CD4-positive, alpha-beta T cell (primary cell): Measurements from ENCODE around the gene TMEFF2. TPM values are rescaled to one million over a fixed set of nuclear protein-coding genes. Genes with fewer than 3 reads are reported as not detected.

Experiments used
- ATAC-seq: fragments of 200-7000 bp; cut with Tn5 transposase; one replicate; pipeline ENCODE4 v1.10.0; 2022; ENCODE audit warnings: mild to moderate bottlenecking; ENCODE audit not compliant: poor library complexity
- CTCF ChIA-PET: fragments of 350-600 bp; sonication (Branson Sonifier 250); formaldehyde crosslinking; loops from one replicate; lab custom pipeline; 2021; ENCODE audit warnings: antibody characterized with exemption, inconsistent platforms; lab: Charles Lee
- POLR2A ChIA-PET: fragments of 350-600 bp; sonication (Branson Sonifier 250); formaldehyde crosslinking; loops from one replicate; lab custom pipeline; 2021; ENCODE audit warnings: antibody characterized with exemption, inconsistent platforms; lab: Charles Lee
- DNase-seq, 14 experiments: peaks; one replicate each; pipeline ENCODE4 v3.0.0-alpha.2; 2013 to 2020; ENCODE audit warnings: mixed read lengths in 2 of 14
- H3K27ac ChIP-seq, 2 donors: one replicate each; pipeline versions ENCODE4 v1.5.1 to v1.7.0; 2013; ENCODE audit warnings: low read length in 2 of 2, low read depth in 1 of 2, mild to moderate bottlenecking in 1 of 2
- H3K27me3 ChIP-seq, 2 experiments: 1 replicate in 1 of 2; 2 replicates in 1 of 2; pipeline versions ENCODE4 v1.6.1 to v1.7.0; 2013; ENCODE audit warnings: low read length in 2 of 2, control low read depth in 1 of 2, mild to moderate bottlenecking in 1 of 2, moderate library complexity in 1 of 2; ENCODE audit not compliant: insufficient read depth in 2 of 2, control insufficient read depth in 1 of 2
- H3K36me3 ChIP-seq: one replicate; pipeline ENCODE4 v1.6.1; 2013; ENCODE audit warnings: low read length, control low read depth; ENCODE audit not compliant: insufficient read depth
- H3K4me1 ChIP-seq: one replicate; pipeline ENCODE4 v1.6.1; 2013; ENCODE audit warnings: low read length, control low read depth; ENCODE audit not compliant: insufficient read depth
- H3K4me3 ChIP-seq: one replicate; pipeline ENCODE4 v1.5.1; 2013; ENCODE audit warnings: mild to moderate bottlenecking, low read length, moderate library complexity
- H3K9me3 ChIP-seq, 2 experiments: 1 replicate in 1 of 2; 2 replicates in 1 of 2; pipeline versions ENCODE4 v1.6.1 to v1.7.0; 2013; ENCODE audit warnings: low read length in 2 of 2, mild to moderate bottlenecking in 2 of 2, control low read depth in 1 of 2, moderate library complexity in 1 of 2; ENCODE audit not compliant: control insufficient read depth in 1 of 2, insufficient read depth in 1 of 2
- H3K27ac Mint-ChIP-seq: one replicate; pipeline ENCODE4 v1.8.0; 2020; ENCODE audit warnings: mixed read lengths
- H3K27me3 Mint-ChIP-seq: one replicate; pipeline ENCODE4 v1.8.0; 2021; ENCODE audit warnings: mixed read lengths
- H3K36me3 Mint-ChIP-seq: one replicate; pipeline ENCODE4 v1.8.0; 2021; ENCODE audit warnings: low read depth, mixed read lengths
- H3K4me1 Mint-ChIP-seq: one replicate; pipeline ENCODE4 v1.8.0; 2021; ENCODE audit warnings: low read depth, mixed read lengths
- H3K4me3 Mint-ChIP-seq: one replicate; pipeline ENCODE4 v1.8.0; 2020; ENCODE audit warnings: mild to moderate bottlenecking, mixed read lengths
- H3K9me3 Mint-ChIP-seq: one replicate; pipeline ENCODE4 v1.8.0; 2020; ENCODE audit warnings: mixed read lengths
- intact Hi-C, 2 experiments: fragments of 100-400 bp; cut with DNase I in 1 of 2; cut with micrococcal nuclease in 1 of 2; formaldehyde crosslinking; loops; one replicate each; pipeline versions ENCODE4 v1.15.1 to v1.9.0; 2023 to 2025; cut with DNase I, micrococcal nuclease
- total RNA-seq, 174 experiments: library from RNA in 2 of 174; stranded (reverse) in 2 of 174; gene quantifications; one replicate each; pipeline ENCODE4 v1.2.3 and lab custom pipeline; 2021 to 2026
- TF ChIP-seq, protein P1 (sequence below): fragments of 200-600 bp; IDR thresholded peaks from one replicate; pipeline ENCODE4 v1.8.0; 2022; ENCODE audit warnings: antibody characterized with exemption, mild to moderate bottlenecking

Gene TMEFF2
- total RNA-seq, 2 experiments from 2014 or later: not detected

GRCh38 chr2:192148620-192149321, 46.0 kb downstream of the TMEFF2 start:
- H3K4me1 ChIP-seq: no peaks in the 10 kb centered on the region
- H3K27me3 ChIP-seq: no peaks in the 10 kb centered on the region
- TF ChIP-seq, protein P1, sequence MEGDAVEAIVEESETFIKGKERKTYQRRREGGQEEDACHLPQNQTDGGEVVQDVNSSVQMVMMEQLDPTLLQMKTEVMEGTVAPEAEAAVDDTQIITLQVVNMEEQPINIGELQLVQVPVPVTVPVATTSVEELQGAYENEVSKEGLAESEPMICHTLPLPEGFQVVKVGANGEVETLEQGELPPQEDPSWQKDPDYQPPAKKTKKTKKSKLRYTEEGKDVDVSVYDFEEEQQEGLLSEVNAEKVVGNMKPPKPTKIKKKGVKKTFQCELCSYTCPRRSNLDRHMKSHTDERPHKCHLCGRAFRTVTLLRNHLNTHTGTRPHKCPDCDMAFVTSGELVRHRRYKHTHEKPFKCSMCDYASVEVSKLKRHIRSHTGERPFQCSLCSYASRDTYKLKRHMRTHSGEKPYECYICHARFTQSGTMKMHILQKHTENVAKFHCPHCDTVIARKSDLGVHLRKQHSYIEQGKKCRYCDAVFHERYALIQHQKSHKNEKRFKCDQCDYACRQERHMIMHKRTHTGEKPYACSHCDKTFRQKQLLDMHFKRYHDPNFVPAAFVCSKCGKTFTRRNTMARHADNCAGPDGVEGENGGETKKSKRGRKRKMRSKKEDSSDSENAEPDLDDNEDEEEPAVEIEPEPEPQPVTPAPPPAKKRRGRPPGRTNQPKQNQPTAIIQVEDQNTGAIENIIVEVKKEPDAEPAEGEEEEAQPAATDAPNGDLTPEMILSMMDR: no peak
- Mint-ChIP-seq H3K36me3 (no peaks in the 10 kb centered on the region), H3K4me1 (no peaks in the 10 kb centered on the region), H3K9me3 (no peaks in the 10 kb centered on the region), H3K27me3 (no peaks in the 10 kb centered on the region), H3K4me3 (no peak overlapping the region), H3K27ac (no peak overlapping the region)
- H3K9me3 ChIP-seq: no peaks in the 10 kb centered on the region
- H3K4me3 ChIP-seq: no peak overlapping the region
- H3K36me3 ChIP-seq: no peaks in the 10 kb centered on the region
- CTCF ChIA-PET: interaction anchor here (1.4 kb wide), 1 partner anchor 9 kb away, joined by 4 read pairs; no protein-coding TSS in a partner anchor
- intact Hi-C loops: no loop called here
- POLR2A ChIA-PET: no interaction called here
- no peak overlapping the region for H3K27ac ChIP-seq
- DNase-seq: no peak
- ATAC-seq: no peak

- Mint-ChIP-seq H3K9me3 (no peaks in the 10 kb centered on the region), H3K4me3 (no peak overlapping the region), H3K27ac (no peak overlapping the region), H3K27me3 (no peaks in the 10 kb centered on the region), H3K4me1 (no peaks in the 10 kb centered on the region), H3K36me3 (no peaks in the 10 kb centered on the region)
- ATAC-seq: no peak
- H3K4me3 ChIP-seq: no peak overlapping the region
- TF ChIP-seq, protein P1: no peak
- POLR2A ChIA-PET: no interaction called here
- H3K4me1 ChIP-seq: no peaks in the 10 kb centered on the region
- H3K27me3 ChIP-seq: no peaks in the 10 kb centered on the region
- CTCF ChIA-PET: no interaction called here
- no peaks in the 10 kb centered on the region for H3K36me3 ChIP-seq
- H3K9me3 ChIP-seq: no peaks in the 10 kb centered on the region
- H3K27ac ChIP-seq: no peak overlapping the region
- DNase-seq: no peak
- intact Hi-C loops: no loop called here
Observed at GRCh38 chr2:192148241-192148619, 46.5 kb downstream of the TMEFF2 start.

- no peak for DNase-seq
- TF ChIP-seq, protein P1: no peak
- no peaks in the 10 kb centered on the region for H3K36me3 Mint-ChIP-seq
- no peak overlapping the region for H3K27ac Mint-ChIP-seq
- Histone ChIP-seq H3K4me1 (no peaks in the 10 kb centered on the region), H3K27me3 (no peaks in the 10 kb centered on the region), H3K27ac (no peak overlapping the region), H3K9me3 (no peaks in the 10 kb centered on the region), H3K36me3 (no peaks in the 10 kb centered on the region), H3K4me3 (no peak overlapping the region)
- no peak for ATAC-seq
- ChIA-PET POLR2A (no interaction called here), CTCF (interaction anchor here (1.1 kb wide), 1 partner anchor 16 kb away, joined by 3 read pairs; no protein-coding TSS in a partner anchor)
- no peaks in the 10 kb centered on the region for H3K9me3 Mint-ChIP-seq
- H3K4me1 Mint-ChIP-seq: no peaks in the 10 kb centered on the region
- no peak overlapping the region for H3K4me3 Mint-ChIP-seq
- no peaks in the 10 kb centered on the region for H3K27me3 Mint-ChIP-seq
- intact Hi-C loops: no loop called here
Observed at GRCh38 chr2:192146069-192147015, 48.4 kb downstream of the TMEFF2 start.
